ENCODE results near the gene BAZ2B.

The BAZ2B gene, protein sequence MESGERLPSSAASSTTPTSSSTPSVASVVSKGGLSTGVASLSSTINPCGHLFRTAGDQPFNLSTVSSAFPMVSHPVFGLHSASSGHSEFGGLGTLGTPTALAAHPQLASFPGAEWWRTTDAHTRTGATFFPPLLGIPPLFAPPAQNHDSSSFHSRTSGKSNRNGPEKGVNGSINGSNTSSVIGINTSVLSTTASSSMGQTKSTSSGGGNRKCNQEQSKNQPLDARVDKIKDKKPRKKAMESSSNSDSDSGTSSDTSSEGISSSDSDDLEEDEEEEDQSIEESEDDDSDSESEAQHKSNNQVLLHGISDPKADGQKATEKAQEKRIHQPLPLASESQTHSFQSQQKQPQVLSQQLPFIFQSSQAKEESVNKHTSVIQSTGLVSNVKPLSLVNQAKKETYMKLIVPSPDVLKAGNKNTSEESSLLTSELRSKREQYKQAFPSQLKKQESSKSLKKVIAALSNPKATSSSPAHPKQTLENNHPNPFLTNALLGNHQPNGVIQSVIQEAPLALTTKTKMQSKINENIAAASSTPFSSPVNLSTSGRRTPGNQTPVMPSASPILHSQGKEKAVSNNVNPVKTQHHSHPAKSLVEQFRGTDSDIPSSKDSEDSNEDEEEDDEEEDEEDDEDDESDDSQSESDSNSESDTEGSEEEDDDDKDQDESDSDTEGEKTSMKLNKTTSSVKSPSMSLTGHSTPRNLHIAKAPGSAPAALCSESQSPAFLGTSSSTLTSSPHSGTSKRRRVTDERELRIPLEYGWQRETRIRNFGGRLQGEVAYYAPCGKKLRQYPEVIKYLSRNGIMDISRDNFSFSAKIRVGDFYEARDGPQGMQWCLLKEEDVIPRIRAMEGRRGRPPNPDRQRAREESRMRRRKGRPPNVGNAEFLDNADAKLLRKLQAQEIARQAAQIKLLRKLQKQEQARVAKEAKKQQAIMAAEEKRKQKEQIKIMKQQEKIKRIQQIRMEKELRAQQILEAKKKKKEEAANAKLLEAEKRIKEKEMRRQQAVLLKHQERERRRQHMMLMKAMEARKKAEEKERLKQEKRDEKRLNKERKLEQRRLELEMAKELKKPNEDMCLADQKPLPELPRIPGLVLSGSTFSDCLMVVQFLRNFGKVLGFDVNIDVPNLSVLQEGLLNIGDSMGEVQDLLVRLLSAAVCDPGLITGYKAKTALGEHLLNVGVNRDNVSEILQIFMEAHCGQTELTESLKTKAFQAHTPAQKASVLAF (N-terminal part only)

GRCh38 chr2:159616286-159616701 is at the start of gene BAZ2B:
TSS of gene BAZ2B (minus strand) at chr2:159616548. CDS start at chr2:159478719, 137,829 bp downstream.
- Histone ChIP-seq H3K27me3 (replicated peaks; ENCODE audit: control insufficient read depth, insufficient read depth, low read length) (no peaks in the 10 kb centered on the region), H3K4me3 (replicated peaks; ENCODE audit: low read depth, low read length) (peak within 1 kb of the TSS; percentile 87), H3K36me3 (ENCODE audit: control insufficient read depth, insufficient read depth, low read length) (no peaks in the 10 kb centered on the region)
- no peak for TF ChIP-seq CTCF (IDR thresholded peaks at IDR 0.05; ENCODE audit: insufficient read depth, low read length, poor library complexity, severe bottlenecking)
- DNase-seq (ENCODE audit: extremely low read depth, insufficient read length), result no peak

DNA sequence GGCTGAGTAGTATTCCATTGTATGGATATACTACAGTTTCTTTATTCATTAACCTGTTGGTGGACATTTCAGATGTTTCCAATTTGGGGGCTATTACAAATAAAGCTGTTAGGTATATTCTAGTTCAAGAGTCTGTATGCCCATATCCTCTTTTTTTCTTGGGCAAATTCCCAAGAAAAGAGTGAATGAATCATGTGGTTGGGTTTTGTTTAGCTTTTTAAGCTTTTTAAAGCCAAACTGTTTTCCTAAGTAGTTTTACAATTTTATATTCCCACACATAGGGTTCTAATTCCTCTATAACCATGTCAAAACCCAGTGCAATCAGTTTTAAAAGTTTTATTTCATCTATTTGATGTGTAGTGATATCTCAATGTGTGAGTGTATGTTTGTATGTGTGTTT is 44.9 kb upstream of the BAZ2B start:
- H3K4me3 ChIP-seq (replicated peaks; ENCODE audit: low read depth, low read length), result no peak overlapping the region
- TF ChIP-seq CTCF (IDR thresholded peaks at IDR 0.05; ENCODE audit: insufficient read depth, low read length, poor library complexity, severe bottlenecking), result no peak
- H3K27me3 ChIP-seq (replicated peaks; ENCODE audit: control insufficient read depth, insufficient read depth, low read length), result no peaks in the 10 kb centered on the region
- H3K36me3 ChIP-seq (ENCODE audit: control insufficient read depth, insufficient read depth, low read length), result no peaks in the 10 kb centered on the region
- DNase-seq (ENCODE audit: extremely low read depth, insufficient read length), result no peak

GRCh38 chr2:159658881-159659873 is 42.8 kb upstream of the BAZ2B start:
- Histone ChIP-seq H3K4me3 (replicated peaks; ENCODE audit: low read depth, low read length) (no peak overlapping the region), H3K27me3 (replicated peaks; ENCODE audit: control insufficient read depth, insufficient read depth, low read length) (no peaks in the 10 kb centered on the region), H3K36me3 (ENCODE audit: control insufficient read depth, insufficient read depth, low read length) (no peaks in the 10 kb centered on the region)
- no peak for DNase-seq (ENCODE audit: extremely low read depth, insufficient read length)
- TF ChIP-seq CTCF (IDR thresholded peaks at IDR 0.05; ENCODE audit: insufficient read depth, low read length, poor library complexity, severe bottlenecking), result no peak

DNA sequence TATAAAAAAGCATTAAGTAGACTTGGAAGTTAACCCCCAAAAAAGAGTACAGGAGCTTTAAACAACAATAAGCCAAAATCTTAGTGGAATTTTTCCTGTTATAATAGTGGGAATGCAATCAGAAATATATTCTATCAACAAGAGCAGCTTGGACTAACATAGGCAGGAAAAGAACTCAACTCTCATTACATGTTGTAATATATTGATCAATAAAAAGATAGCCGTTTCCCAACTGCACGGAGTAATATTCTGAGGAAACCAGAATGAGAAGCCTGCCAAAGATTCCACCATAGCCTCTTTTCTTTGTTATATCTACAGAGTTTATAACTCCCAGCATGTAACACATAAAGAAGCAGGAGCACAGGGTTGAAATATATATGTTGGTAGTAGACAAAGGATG is 37.6 kb upstream of the BAZ2B start:
- Histone ChIP-seq H3K4me3 (replicated peaks; ENCODE audit: low read depth, low read length) (no peak overlapping the region), H3K36me3 (ENCODE audit: control insufficient read depth, insufficient read depth, low read length) (no peaks in the 10 kb centered on the region), H3K27me3 (replicated peaks; ENCODE audit: control insufficient read depth, insufficient read depth, low read length) (no peaks in the 10 kb centered on the region)
- no peak for DNase-seq (ENCODE audit: extremely low read depth, insufficient read length)
- TF ChIP-seq CTCF (IDR thresholded peaks at IDR 0.05; ENCODE audit: insufficient read depth, low read length, poor library complexity, severe bottlenecking), result no peak

DNA sequence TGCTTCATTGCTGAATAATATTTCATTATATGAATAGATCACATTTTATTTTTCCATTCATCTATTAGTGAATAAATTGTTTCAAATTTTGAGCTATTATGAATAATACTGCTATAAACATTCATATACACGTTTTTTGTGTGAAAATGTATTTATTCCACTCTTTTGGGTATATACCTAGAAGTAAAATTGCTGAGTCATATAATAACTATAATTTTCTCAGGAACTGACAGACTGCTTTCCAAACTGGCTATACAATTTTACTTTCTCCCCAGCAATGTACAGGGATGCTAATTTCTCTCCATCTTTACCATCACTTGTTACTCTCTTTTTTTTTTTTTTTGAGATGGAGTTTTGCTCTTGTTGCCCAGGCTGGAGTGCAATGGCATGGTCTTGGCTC is 35.5 kb upstream of the BAZ2B start:
- no peaks in the 10 kb centered on the region for H3K36me3 ChIP-seq (ENCODE audit: control insufficient read depth, insufficient read depth, low read length)

More for the DNA sequence above, 35.5 kb upstream of the BAZ2B start:
- no peaks in the 10 kb centered on the region for H3K27me3 ChIP-seq (replicated peaks; ENCODE audit: control insufficient read depth, insufficient read depth, low read length)
- H3K4me3 ChIP-seq (replicated peaks; ENCODE audit: low read depth, low read length), result no peak overlapping the region
- DNase-seq (ENCODE audit: extremely low read depth, insufficient read length), result no peak
- no peak for TF ChIP-seq CTCF (IDR thresholded peaks at IDR 0.05; ENCODE audit: insufficient read depth, low read length, poor library complexity, severe bottlenecking)

Data from GM06990 (cell line).